Measurements from ENCODE around the gene MYBPHL.
"Not testable (repeated sequence)": the region's sequence is repeated elsewhere in the genome, so short reads cannot be mapped to it uniquely, and the experiment has no call there.

Gene MYBPHL

GRCh38 chr1:109304226-109304920 lies 2.4 kb downstream of the MYBPHL start:
- DNase-seq, result no peak

DNA sequence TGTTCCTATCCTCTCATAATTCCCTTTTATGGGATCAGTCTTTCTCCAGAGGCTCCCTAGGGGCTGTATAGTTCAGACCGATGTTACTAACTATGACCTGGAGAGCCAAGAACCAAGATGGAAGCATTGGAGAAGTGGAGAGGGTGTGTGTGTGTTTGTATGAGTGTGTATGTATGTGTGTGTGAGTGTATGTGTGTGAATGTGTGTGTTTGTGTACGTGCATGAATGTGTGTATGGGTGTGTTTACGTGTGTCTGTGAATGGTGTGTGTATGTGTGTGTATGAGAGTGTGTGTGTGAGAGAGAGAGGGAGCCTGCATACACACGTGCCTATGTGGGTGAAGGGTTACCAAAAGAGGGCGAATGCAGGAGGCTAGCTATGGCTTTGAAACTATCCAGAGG lies 4.9 kb downstream of the MYBPHL start:
- DNase-seq, result no peak

DNA sequence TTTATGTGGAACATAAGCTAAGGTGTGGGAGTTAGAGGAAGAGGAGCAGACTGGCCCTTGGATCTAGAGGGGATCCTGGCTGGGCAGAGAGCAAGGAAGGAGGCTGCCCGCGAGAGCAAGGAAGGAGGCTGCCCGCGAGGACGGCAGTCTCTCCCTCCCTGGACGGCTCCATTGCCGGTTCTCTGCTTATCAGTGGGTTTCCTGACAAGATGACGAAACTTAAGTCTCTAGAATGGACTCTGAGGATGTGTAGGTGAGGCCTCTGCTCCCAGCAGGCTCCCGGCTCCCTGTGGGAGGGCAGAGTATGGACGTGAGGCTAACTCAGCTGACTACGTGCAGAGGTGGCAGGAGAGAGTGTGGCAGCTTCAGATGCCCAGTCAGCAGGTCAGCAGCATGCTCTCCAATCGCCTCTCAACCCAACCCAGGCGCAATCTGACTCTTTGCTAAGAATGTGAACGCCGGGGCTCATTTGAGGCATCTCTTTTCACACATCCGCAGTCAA lies 6.1 kb downstream of the MYBPHL start:
- DNase-seq, result no peak

DNA sequence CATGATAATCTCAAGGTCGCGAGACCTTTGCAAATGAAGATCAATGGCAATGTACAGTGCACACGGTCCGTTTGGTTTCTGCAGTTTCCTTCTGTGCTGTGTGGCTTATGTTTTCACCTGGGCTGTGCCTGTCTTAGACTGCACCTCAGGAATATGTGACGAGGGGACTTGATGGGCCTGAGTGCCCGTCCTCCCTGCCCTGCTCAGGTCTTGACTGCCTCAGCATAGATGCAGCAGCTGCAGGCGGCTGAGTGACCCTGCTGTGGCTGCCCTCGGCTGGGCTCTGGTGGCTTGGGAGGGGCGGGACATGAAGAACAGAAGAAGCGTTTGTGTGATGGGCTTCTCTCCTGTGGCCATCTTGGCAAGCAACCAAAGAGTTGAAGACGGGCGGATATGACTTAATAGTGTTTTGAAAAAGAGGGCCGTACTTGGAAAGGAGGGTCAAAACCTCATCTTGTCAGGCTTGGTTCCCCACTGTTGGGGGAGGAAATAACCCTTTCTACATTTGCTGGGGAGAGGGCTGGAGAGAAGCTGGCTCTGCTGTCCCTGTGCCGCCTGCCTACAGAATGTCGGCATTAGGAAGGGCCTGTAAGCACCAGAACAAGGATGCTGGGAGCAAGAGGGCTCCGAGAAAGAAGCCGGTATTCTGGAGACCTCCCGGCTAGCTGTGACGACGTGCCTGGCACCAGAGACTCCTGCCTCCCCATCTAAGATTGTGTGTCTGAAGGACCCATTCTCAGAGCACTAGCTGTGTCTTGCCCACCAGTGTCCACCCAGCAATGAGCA lies 7.1 kb downstream of the MYBPHL start:
- no peak for DNase-seq

DNA sequence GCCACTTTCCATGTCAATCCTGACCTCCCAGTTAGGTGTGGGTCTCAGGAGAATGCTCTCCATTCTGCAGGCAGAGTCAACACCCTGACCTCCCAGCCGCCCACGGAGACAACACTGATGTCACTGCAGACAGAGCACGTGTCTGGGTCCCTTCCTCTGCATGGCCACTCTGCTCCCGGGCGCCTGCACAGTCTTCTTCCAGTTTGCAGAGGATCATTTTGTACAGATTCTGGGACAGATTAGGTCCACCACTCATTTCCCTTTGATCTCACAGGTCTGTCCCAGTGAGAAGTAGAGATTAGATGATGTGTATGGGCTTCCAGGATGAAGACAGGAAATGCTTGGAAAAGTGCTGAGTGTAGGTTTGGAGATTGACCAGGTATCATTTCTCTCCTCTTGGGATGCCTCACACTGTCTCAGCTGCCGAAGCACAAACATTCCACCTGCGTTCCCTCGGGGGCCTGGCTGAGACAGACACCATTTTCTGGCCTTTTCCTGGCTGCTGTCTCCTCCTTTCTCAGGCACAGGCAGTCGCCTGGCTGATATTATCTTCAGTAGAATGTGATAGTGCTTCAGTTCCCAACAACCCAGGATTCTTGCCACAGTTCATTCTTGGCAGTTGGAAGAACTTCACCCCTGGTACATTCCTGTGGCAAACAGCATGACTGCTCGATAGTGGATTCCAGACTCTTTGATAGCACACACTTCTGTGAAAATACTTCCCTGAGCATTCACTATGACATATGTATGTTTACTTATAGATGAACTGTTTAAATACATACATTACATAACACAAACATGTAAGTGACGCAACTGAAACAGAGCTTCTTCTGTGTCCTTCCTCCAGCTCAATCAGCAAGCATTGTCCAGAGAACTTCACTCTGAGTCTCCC lies 7.9 kb downstream of the MYBPHL start:
- DNase-seq, result no peak

DNA sequence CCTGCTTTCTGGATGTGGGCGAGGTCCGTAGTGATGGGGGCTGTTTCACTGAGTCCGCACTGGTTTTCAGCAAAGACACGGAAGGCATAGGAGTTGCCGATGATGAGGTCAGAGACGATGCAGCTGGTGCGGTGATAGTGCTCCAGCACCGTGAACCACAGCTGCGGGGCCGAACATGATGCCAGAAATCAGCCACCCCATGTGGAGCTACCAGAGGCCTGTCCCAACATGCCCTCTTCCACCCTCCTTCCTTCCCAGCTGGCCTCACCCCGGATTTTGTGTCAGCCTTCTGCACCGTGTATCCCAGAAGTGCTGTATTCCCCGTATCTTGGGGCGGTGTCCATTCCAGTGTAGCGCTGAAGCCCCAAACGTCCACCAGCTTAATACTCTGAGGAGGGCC lies 10.0 kb downstream of the MYBPHL start:
- DNase-seq, result no peak

GRCh38 chr1:109295712-109296415 lies 10.9 kb downstream of the MYBPHL start:
- no peak for DNase-seq

GRCh38 chr1:109294481-109294880 lies 12.3 kb downstream of the MYBPHL start:
- DNase-seq, result no peak

DNA sequence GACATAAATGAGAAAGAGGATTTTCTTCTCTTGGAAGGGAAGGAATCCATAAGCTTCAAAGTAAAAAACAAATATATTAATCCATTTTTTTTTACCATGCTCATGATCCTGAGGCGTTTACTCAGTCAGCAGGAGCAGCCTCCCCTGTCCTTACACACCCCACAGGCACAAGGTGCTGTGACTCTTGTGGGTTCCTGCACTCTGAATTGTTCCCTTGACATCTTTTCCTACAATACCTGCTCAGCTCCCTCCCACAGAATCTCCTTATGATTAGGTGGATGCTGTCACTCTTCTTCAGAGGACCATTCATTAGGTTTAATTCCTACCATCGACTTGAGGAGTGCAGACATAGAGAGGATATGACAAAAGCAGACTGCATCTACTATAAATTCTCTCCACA lies 13.8 kb downstream of the MYBPHL start:
- no peak for DNase-seq

GRCh38 chr1:109292364-109292763 lies 14.4 kb downstream of the MYBPHL start:
- DNase-seq, result no peak

DNA sequence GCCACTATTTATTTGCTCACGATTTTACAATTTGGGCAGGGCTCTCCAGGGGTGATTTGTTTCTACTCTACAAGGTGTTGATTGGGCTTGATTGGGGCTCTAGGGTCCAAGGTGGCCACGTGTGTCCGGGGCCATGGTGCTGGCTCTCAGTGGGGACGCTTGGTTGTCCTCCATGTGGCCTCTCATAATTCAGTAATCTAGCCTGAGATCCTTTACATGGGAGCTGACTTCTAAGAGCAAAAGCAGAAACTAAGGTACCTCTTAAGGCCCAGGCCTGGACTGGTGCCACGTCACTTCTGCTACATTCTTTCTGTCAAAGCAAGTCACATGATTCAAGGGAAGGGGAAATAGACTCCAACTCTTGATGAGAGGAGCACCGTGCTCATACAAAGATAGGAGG lies 15.8 kb downstream of the MYBPHL start:
- no peak for DNase-seq

DNA sequence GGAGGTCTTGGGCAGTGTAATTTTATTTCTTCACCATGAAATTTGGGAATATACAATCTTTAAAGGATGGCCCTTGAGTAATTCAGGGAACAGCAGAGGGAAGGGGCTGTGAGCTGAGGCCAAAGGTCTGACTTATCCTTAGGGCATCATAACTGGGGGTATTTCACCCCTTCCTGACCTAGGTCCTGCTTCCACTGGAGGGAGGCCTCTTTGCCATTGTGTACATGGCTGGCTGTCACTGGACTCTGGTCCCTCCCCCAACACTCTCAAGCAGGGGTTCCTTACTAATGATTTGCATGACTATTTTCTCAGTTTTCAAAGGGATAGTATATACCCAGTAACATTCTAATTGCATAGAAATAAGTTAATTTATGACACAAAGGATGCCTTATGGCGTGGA lies 16.7 kb downstream of the MYBPHL start:
- DNase-seq, result no peak

DNA sequence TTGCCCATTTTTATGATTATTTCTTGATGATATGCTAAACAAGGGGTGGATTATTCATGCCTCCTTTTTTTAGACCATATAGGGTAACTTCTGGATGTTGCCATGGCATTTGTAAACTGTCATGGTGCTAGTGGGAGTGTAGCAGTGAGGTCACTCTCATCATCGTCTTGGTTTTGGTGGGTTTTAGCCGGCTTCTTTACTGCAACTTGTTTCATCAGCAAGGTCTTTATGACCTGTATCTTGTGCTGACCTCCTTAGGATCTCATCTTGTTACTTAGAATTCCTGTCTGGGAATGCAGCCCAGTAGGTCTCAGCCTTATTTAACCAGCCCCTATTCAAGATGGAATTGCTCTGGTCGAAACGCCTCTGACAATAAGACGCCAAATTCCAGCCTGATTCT lies 20.0 kb downstream of the MYBPHL start:
- not testable (repeated sequence) for DNase-seq

DNA sequence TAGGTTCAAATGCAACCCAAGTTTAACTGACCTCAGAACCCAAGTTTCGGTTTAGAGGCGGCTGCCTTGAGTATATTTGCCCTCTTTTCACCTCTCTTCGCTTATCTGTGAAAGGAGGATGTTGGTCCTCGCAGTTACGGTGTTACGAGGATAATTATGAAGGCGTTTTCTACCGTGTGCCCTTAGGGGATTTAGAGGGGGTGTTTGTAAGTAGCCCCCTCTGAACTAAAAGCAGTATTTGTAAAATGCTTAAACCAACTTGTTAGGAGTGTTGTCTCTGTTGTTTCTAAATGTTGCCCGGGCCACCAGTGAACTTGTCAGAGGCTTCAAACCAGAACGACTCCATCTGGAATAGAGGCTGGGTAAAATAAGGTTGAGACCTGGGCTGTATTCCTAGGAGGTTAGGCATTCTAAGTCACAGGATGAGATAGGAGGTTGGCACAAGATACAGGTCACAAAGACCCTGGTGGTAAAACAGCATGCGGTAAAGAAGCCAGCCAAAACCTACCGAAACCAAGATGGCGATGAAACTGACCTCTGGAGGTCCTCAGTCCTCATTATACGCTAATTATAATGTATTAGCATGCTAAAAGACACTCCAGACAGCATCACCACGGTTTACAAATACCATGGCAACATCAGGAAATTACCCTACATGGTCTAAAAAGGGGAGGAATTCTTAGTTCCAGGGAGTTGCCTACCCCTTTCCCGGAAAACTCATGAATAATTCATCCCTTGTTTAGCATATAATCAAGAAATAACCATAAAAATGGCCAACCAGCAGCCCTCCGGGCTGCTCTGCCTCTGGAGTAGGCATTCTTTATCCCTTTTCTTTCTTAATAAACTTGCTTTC lies 22.8 kb downstream of the MYBPHL start:
- no peak for DNase-seq

GRCh38 chr1:109282952-109283747 lies 23.7 kb downstream of the MYBPHL start, which contains the start of gene PSRC1:
PSRC1 (minus strand) TSS chr1:109283145.
- DNase-seq, result peak; percentile 95 to 96

- DNase-seq, result no peak
Observed at GRCh38 chr1:109282497-109282951, 24.3 kb downstream of the MYBPHL start.

DNA sequence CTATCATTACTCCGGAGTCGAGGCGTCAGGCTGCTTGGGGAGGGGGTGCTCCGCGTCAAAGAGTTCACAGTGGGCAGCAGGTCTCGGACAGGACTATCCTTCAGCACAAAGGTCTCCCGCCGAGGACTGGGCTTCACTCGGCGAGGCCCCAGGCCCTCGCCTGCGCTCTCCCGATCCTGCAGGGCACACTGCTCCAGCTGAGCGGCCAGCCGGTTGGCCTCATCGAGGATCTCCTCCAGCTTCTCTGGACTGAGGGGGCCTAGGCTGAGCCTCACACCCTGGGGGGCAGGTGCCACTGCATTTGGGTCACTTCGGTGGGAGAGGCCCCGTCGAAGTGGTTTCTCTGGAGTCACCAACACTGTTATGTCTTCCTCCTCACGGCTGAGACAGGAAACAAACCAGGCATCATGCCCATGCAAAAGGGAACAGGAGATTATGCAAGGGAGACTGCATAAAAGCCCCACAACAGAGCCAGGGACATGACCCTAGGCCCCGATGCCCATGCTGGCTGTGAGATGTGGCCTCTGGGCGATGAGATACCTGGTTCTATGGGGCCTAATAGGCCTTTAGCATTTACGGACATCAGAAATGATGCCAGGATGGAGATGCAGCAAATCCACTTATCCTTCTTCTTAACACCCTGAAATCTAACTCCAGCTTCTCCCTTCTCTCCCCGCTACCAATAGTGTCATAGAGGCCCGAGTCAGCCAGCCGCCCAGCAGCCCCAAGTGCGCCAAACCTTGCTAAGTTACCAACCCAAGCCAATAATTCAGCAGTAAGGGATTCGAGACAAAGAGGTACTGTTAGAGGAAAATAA lies 24.9 kb downstream of the MYBPHL start:
- DNase-seq, result no peak

DNA sequence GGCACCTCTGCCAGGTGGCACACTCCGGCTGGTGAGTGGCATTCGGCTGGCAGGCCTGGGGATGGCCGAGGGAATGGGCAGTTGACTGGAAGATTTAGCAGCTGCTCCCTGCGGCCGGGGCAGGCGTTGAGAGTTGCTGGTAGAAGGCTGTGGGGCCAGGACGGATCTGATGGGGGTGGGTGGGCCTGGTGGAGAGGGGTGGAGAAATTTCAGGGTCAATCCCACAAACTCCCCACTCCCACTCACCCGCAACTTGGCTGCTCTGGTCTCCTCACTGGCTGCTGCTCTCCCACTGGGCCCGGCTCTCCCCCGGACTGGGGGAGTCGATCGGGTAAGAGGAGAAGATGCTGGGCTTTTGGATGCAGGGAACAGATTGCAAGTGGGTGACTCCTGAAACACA lies 25.9 kb downstream of the MYBPHL start:
- DNase-seq, result no peak

GRCh38 chr1:109279615-109280278 lies 27.1 kb downstream of the MYBPHL start:
- no peak for DNase-seq
